ENCODE results near the gene PTPRD. TPM values are rescaled to one million over a fixed set of nuclear protein-coding genes. Genes with fewer than 3 reads are reported as not detected.

PTPRD gene
- total and polyA plus RNA-seq, 2 experiments from 2014 or later, result 11.5 to 58.0 TPM

- no peak overlapping the region for H3K27ac Mint-ChIP-seq
- no peaks in the 10 kb centered on the region for H3K27me3 Mint-ChIP-seq (ENCODE audit: insufficient read depth, low read depth, poor library complexity)
- Histone ChIP-seq H3K4me1 (ENCODE audit: insufficient read depth) (no peaks in the 10 kb centered on the region), H3K9me2 (ENCODE audit: insufficient read depth) (no peaks in the 10 kb centered on the region), H3K4me2 (no peak overlapping the region), H3K27ac (ENCODE audit: low read depth) (no peak overlapping the region), H4K20me1 (replicated peaks; ENCODE audit: insufficient read depth) (no peaks in the 10 kb centered on the region), H3K27me3 (ENCODE audit: insufficient read depth) (no peaks in the 10 kb centered on the region), H3K79me2 (replicated peaks; ENCODE audit: insufficient read depth) (no peaks in the 10 kb centered on the region), H3K36me3 (ENCODE audit: insufficient read depth) (no peaks in the 10 kb centered on the region), H3F3A (replicated peaks; ENCODE audit: low read depth) (no peaks in the 10 kb centered on the region), H3K4me3 (no peak overlapping the region), H2AFZ (no peak overlapping the region)
- TF ChIP-seq POLR2AphosphoS5 (IDR thresholded peaks at IDR 0.05; ENCODE audit: low read depth) (no peak), CREB1 (CRISPR knock-in tag; IDR thresholded peaks at IDR 0.05; ENCODE audit: low read depth) (no peak), ETS1 (IDR thresholded peaks at IDR 0.05) (no peak), STAT1 (IDR thresholded peaks at IDR 0.05; ENCODE audit: unreplicated experiment) (no peak), REST (IDR thresholded peaks at IDR 0.05; ENCODE audit: unreplicated experiment) (no peak), EZH2 (IDR thresholded peaks at IDR 0.05; ENCODE audit: low read depth, unreplicated experiment) (no peak), CTCF (conservative IDR thresholded peaks at IDR 0.05; ENCODE audit: low read depth in 2 of 2) (no peak), ZNF331 (CRISPR knock-in tag; IDR thresholded peaks at IDR 0.05; ENCODE audit: low read depth) (no peak), JUNB (IDR thresholded peaks at IDR 0.05; ENCODE audit: unreplicated experiment) (no peak), EZH2phosphoT487 (IDR thresholded peaks at IDR 0.05; ENCODE audit: unreplicated experiment) (no peak), ZNF114 (CRISPR knock-in tag; IDR thresholded peaks at IDR 0.05) (no peak)
- H3K4me1 Mint-ChIP-seq, result peaks cover 2% of the 10 kb centered on the region; the same call in 2 of the 3 replicates
- H3K4me3 Mint-ChIP-seq, result no peak overlapping the region
- no peaks in the 10 kb centered on the region for H3K9me3 Mint-ChIP-seq
- ATAC-seq, result no peak
- DNase-seq (ENCODE audit: low spot score), result no peak
- H3K36me3 Mint-ChIP-seq (ENCODE audit: low read depth), result no peaks in the 10 kb centered on the region
Observed at GRCh38 chr9:8268881-8269280, 2343.9 kb downstream of the PTPRD start.
